Smooth muscle cell (in vitro differentiated cells): ENCODE results near the gene C8A. TPM values are rescaled to one million over a fixed set of nuclear protein-coding genes. Genes with fewer than 3 reads are reported as not detected.

Source experiments
- DNase-seq: peaks from one replicate; lab custom pipeline; 2025; ENCODE audit not compliant: unreplicated experiment; lab: John Stamatoyannopoulos, UW
- H2AFZ ChIP-seq: fragments of 200-600 bp; sonication (generic); 2 replicates; pipeline ENCODE4 v1.6.0; 2016; ENCODE audit warnings: antibody characterized with exemption, low read depth, mild to moderate bottlenecking
- H3F3A ChIP-seq: fragments of 200-600 bp; sonication (generic); 2 replicates; pipeline ENCODE4 v1.6.0; 2017; ENCODE audit warnings: antibody characterized with exemption, low read depth
- H3K27ac ChIP-seq: fragments of 200-600 bp; sonication (generic); 2 replicates; pipeline ENCODE4 v1.5.1; 2016; ENCODE audit warnings: low read depth, mild to moderate bottlenecking
- H3K27me3 ChIP-seq: fragments of 200-600 bp; sonication (generic); 2 replicates; pipeline ENCODE4 v1.6.1; 2016; ENCODE audit warnings: low read depth, mild to moderate bottlenecking
- H3K36me3 ChIP-seq: fragments of 200-600 bp; sonication (generic); 2 replicates; pipeline ENCODE4 v1.5.1; 2016; ENCODE audit warnings: low read depth
- H3K4me1 ChIP-seq: fragments of 200-600 bp; sonication (generic); 2 replicates; pipeline ENCODE4 v1.5.1; 2016; ENCODE audit warnings: low read depth
- H3K4me2 ChIP-seq: fragments of 200-600 bp; sonication (generic); 2 replicates; pipeline ENCODE4 v1.6.0; 2016; ENCODE audit warnings: mild to moderate bottlenecking
- H3K4me3 ChIP-seq: fragments of 200-600 bp; sonication (generic); 2 replicates; pipeline ENCODE4 v1.5.1; 2016; ENCODE audit warnings: mild to moderate bottlenecking
- H3K79me2 ChIP-seq: fragments of 200-600 bp; sonication (generic); 2 replicates; pipeline ENCODE4 v1.6.0; 2016; ENCODE audit warnings: low read depth, mild to moderate bottlenecking
- H3K9ac ChIP-seq: fragments of 200-600 bp; sonication (generic); 2 replicates; pipeline ENCODE4 v1.6.0; 2016; ENCODE audit warnings: low read depth
- H3K9me3 ChIP-seq: fragments of 200-600 bp; sonication (generic); replicated peaks from 2 replicates; pipeline ENCODE4 v1.5.1; 2016; ENCODE audit warnings: low read depth
- H4K20me1 ChIP-seq: fragments of 200-600 bp; sonication (generic); 2 replicates; pipeline ENCODE4 v1.6.0; 2016; ENCODE audit warnings: low read depth
- WGBS: methylation state at CpG from one replicate; pipeline ENCODE4 v1.1.7; 2016; ENCODE audit warnings: low lambda C conversion rate; 5-methylcytosine and 5-hydroxymethylcytosine counted together
- polyA plus RNA-seq: library from polyadenylated mRNA; unstranded; fragments of >200 nt; fragmentation: Nextera tagmentation; extraction: Ambion mirVana; gene quantifications from 2 replicates; pipeline ENCODE4 v1.2.1, GENCODE V29; 2016
- total RNA-seq: library from RNA; depleted of rRNA; stranded (reverse); fragments of >200 nt; gene quantifications from 2 replicates; pipeline ENCODE4 v1.2.3, GENCODE V29; 2014
- TF ChIP-seq, protein P1 (sequence below): fragments of 200-600 bp; sonication (generic); IDR thresholded peaks from 2 replicates; pipeline ENCODE4 v1.5.1; 2017; ENCODE audit warnings: borderline replicate concordance, mild to moderate bottlenecking, antibody characterized with exemption; ENCODE audit not compliant: insufficient read depth, poor library complexity, severe bottlenecking

The C8A gene
- total and polyA plus RNA-seq, 2 experiments from 2014 or later: not detected

DNA sequence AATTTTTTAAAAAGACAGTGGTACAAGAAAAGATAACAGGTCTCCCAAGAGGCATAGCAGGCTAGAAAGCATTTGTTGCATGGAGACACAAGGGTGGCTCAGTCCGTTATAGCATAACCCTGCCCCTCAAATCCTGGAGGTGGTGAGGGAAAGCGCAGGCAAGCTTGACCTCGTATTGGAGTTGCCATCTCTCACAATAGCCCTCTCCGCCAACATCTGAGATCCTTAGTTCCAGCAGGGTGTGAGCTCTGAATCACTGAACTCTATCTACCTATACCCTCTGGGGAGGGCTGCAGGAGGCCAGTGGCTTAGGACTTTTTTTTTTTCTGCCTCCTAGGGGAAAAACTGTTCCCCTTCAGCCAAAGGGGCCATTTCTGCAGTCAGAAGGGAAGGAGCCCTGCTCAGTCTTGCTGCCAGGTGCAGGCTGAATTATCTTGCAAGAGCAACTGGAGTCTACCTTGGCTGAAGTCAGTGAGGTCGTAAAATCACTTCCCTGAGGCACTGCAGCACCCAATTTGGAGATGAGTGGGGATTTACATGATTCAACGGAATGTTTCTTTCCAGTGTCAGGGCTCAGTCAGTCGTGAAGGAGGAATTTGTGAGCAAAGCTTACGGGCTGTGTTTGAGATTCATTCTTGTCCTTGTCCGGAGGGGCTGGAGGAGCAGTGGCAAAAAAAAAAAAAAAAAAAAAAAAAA is 17.2 kb upstream of the C8A start:
- H3K4me3 ChIP-seq: no peak overlapping the region
- no peaks in the 10 kb centered on the region for H3K27me3 ChIP-seq
- 37% methylated on average over 9 of the region's 9 CpGs for WGBS
- no peaks in the 10 kb centered on the region for H3K4me1 ChIP-seq
- TF ChIP-seq, protein P1, sequence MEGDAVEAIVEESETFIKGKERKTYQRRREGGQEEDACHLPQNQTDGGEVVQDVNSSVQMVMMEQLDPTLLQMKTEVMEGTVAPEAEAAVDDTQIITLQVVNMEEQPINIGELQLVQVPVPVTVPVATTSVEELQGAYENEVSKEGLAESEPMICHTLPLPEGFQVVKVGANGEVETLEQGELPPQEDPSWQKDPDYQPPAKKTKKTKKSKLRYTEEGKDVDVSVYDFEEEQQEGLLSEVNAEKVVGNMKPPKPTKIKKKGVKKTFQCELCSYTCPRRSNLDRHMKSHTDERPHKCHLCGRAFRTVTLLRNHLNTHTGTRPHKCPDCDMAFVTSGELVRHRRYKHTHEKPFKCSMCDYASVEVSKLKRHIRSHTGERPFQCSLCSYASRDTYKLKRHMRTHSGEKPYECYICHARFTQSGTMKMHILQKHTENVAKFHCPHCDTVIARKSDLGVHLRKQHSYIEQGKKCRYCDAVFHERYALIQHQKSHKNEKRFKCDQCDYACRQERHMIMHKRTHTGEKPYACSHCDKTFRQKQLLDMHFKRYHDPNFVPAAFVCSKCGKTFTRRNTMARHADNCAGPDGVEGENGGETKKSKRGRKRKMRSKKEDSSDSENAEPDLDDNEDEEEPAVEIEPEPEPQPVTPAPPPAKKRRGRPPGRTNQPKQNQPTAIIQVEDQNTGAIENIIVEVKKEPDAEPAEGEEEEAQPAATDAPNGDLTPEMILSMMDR: no peak
- no peaks in the 10 kb centered on the region for H3K36me3 ChIP-seq
- no peaks in the 10 kb centered on the region for H4K20me1 ChIP-seq
- no peak overlapping the region for H3K4me2 ChIP-seq
- no peak for DNase-seq
- no peak overlapping the region for H3K9ac ChIP-seq
- H3K79me2 ChIP-seq: no peaks in the 10 kb centered on the region
- no peaks in the 10 kb centered on the region for H3F3A ChIP-seq
- no peak overlapping the region for H2AFZ ChIP-seq
- no peak overlapping the region for H3K27ac ChIP-seq
- H3K9me3 ChIP-seq: no peaks in the 10 kb centered on the region

DNA sequence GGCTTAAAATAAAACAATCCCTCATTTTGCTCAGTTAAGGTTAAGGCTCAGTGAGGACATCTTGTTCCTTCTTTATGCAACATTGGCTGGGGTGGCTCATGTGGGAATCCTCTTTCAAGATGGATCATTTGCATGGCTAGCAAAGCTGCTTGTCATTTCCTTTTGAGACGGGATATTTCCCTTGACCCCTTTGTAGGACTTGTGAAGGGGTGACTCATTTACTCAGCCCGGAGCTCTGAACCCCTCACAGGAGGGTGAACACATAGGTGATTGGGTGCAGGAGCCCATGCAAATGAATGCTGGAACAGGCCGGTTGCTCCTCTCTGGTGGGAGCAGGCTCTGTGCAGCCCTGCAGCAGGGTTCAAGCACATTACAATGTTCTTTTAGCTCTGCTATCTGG is 15.8 kb upstream of the C8A start:
- no peak for DNase-seq
- Histone ChIP-seq H4K20me1 (no peaks in the 10 kb centered on the region), H2AFZ (no peak overlapping the region), H3K4me3 (no peak overlapping the region), H3K79me2 (no peaks in the 10 kb centered on the region), H3K27ac (no peak overlapping the region), H3K4me1 (no peaks in the 10 kb centered on the region), H3K9me3 (no peaks in the 10 kb centered on the region), H3K9ac (no peak overlapping the region), H3K36me3 (no peaks in the 10 kb centered on the region), H3F3A (no peaks in the 10 kb centered on the region), H3K27me3 (no peaks in the 10 kb centered on the region), H3K4me2 (no peak overlapping the region)
- 67% methylated on average over 3 of the region's 3 CpGs for WGBS
- TF ChIP-seq, protein P1: no peak

GRCh38 chr1:56843544-56843943 is 11.1 kb upstream of the C8A start:
- WGBS: 84% methylated on average over 3 of the region's 3 CpGs

More at GRCh38 chr1:56843544-56843943, 11.1 kb upstream of the C8A start:
- Histone ChIP-seq H4K20me1 (no peaks in the 10 kb centered on the region), H3K9me3 (no peaks in the 10 kb centered on the region), H3F3A (no peaks in the 10 kb centered on the region), H3K4me3 (no peak overlapping the region), H3K4me2 (no peak overlapping the region), H3K4me1 (no peaks in the 10 kb centered on the region), H3K36me3 (no peaks in the 10 kb centered on the region), H3K79me2 (no peaks in the 10 kb centered on the region), H3K9ac (no peak overlapping the region), H3K27me3 (no peaks in the 10 kb centered on the region), H3K27ac (no peak overlapping the region), H2AFZ (no peak overlapping the region)
- TF ChIP-seq, protein P1: no peak
- DNase-seq: no peak
